Neuronal stem cell (in vitro differentiated cells): Measurements from ENCODE around the gene AMER3.
A peak's percentile ranks its signal among the peaks of the same experiment; 100 is the strongest.

Experiments used
- DNase-seq: peaks from one replicate; pipeline ENCODE4 v3.0.0-alpha.2; 2013; ENCODE audit warnings: low spot score
- H2AFZ ChIP-seq: one replicate; pipeline ENCODE4 v1.6.1; 2013; ENCODE audit warnings: mild to moderate bottlenecking, low read length, inconsistent platforms
- H2AK5ac ChIP-seq: 2 replicates; pipeline ENCODE4 v1.6.1; 2013; ENCODE audit warnings: low read depth, mild to moderate bottlenecking, inconsistent platforms, low read length, moderate library complexity, mixed read lengths
- H2BK120ac ChIP-seq: 2 replicates; pipeline ENCODE4 v1.6.1; 2013; ENCODE audit warnings: low read depth, mild to moderate bottlenecking, inconsistent platforms, low read length, moderate library complexity, mixed read lengths
- H2BK12ac ChIP-seq: one replicate; pipeline ENCODE4 v1.6.1; 2013; ENCODE audit warnings: low read length, inconsistent platforms
- H2BK15ac ChIP-seq: 2 replicates; pipeline ENCODE4 v1.6.1; 2013; ENCODE audit warnings: mild to moderate bottlenecking, low read length, inconsistent platforms, mixed read lengths
- H2BK5ac ChIP-seq: one replicate; pipeline ENCODE4 v1.6.1; 2013; ENCODE audit warnings: inconsistent platforms, mild to moderate bottlenecking, low read length, moderate library complexity
- H3K14ac ChIP-seq: one replicate; pipeline ENCODE4 v1.6.1; 2013; ENCODE audit warnings: low read length, inconsistent platforms
- H3K18ac ChIP-seq: 2 replicates; pipeline ENCODE4 v1.6.1; 2013; ENCODE audit warnings: low read length, inconsistent platforms
- H3K23ac ChIP-seq: 2 replicates; pipeline ENCODE4 v1.6.1; 2013; ENCODE audit warnings: low read depth, mild to moderate bottlenecking, mixed read lengths, low read length, inconsistent platforms; ENCODE audit not compliant: poor library complexity
- H3K27ac ChIP-seq: replicated peaks from 3 replicates; pipeline ENCODE4 v1.5.1; 2013; ENCODE audit warnings: low read length, inconsistent platforms
- H3K27me3 ChIP-seq, 3 experiments: 2 replicates each; pipeline ENCODE4 v1.6.1; 2013; ENCODE audit warnings: low read length in 3 of 3, mild to moderate bottlenecking in 2 of 3, inconsistent platforms in 1 of 3, low read depth in 1 of 3, mixed read lengths in 1 of 3, moderate library complexity in 1 of 3; ENCODE audit not compliant: control insufficient read depth in 3 of 3, insufficient read depth in 3 of 3
- H3K36me3 ChIP-seq, 2 donors: replicated peaks in 1 of 2; 2 replicates each; pipeline ENCODE4 v1.6.1; 2013; ENCODE audit warnings: low read length in 2 of 2; ENCODE audit not compliant: control insufficient read depth in 2 of 2, insufficient read depth in 2 of 2
- H3K4ac ChIP-seq: 2 replicates; pipeline ENCODE4 v1.6.1; 2013; ENCODE audit warnings: inconsistent platforms, mild to moderate bottlenecking, low read length, moderate library complexity
- H3K4me1 ChIP-seq, 2 donors: 1 replicate in 1 of 2; 2 replicates in 1 of 2; pipeline ENCODE4 v1.6.1; 2013; ENCODE audit warnings: low read length in 2 of 2, low read depth in 1 of 2; ENCODE audit not compliant: control insufficient read depth in 2 of 2, insufficient read depth in 1 of 2
- H3K4me2 ChIP-seq: one replicate; pipeline ENCODE4 v1.6.1; 2013; ENCODE audit warnings: mild to moderate bottlenecking, low read length, inconsistent platforms; ENCODE audit not compliant: insufficient read depth, poor library complexity, severe bottlenecking
- H3K4me3 ChIP-seq, 2 donors: 2 replicates each; pipeline ENCODE4 v1.5.1; 2013; ENCODE audit warnings: low read length in 2 of 2, mild to moderate bottlenecking in 2 of 2, inconsistent platforms in 1 of 2, moderate library complexity in 1 of 2
- H3K79me1 ChIP-seq: one replicate; pipeline ENCODE4 v1.6.1; 2013; ENCODE audit warnings: low read depth, mild to moderate bottlenecking, inconsistent platforms, low read length, moderate library complexity
- H3K9ac ChIP-seq: one replicate; pipeline ENCODE4 v1.6.1; 2013; ENCODE audit warnings: mild to moderate bottlenecking, low read depth, low read length, inconsistent platforms; ENCODE audit not compliant: poor library complexity
- H3K9me3 ChIP-seq, 2 donors: replicated peaks in 1 of 2; 2 replicates each; pipeline versions ENCODE3 to v1.6.1; 2013; ENCODE audit warnings: low read length in 2 of 2, mild to moderate bottlenecking in 2 of 2, inconsistent platforms in 1 of 2, low read depth in 1 of 2, mixed read lengths in 1 of 2, moderate library complexity in 1 of 2; ENCODE audit not compliant: control insufficient read depth in 2 of 2, insufficient read depth in 1 of 2
- H4K8ac ChIP-seq: one replicate; pipeline ENCODE4 v1.6.1; 2013; ENCODE audit warnings: low read depth, mild to moderate bottlenecking, inconsistent platforms, low read length, moderate library complexity
- H4K91ac ChIP-seq: one replicate; pipeline ENCODE4 v1.6.1; 2013; ENCODE audit warnings: low read length, low read depth, mild to moderate bottlenecking, inconsistent platforms; ENCODE audit not compliant: poor library complexity
- WGBS, 2 donors: extraction: QIAGEN DNeasy Blood & Tissue Kit; methylation state at CpG; one replicate each; pipeline ENCODE4 v1.1.7; 2013; ENCODE audit warnings: missing lambda C conversion rate in 2 of 2, mixed read lengths in 1 of 2; ENCODE audit not compliant: insufficient read length in 2 of 2, insufficient replicate concordance in 1 of 2; ENCODE audit errors: extremely low coverage in 2 of 2; 5-methylcytosine and 5-hydroxymethylcytosine counted together

Gene AMER3

DNA sequence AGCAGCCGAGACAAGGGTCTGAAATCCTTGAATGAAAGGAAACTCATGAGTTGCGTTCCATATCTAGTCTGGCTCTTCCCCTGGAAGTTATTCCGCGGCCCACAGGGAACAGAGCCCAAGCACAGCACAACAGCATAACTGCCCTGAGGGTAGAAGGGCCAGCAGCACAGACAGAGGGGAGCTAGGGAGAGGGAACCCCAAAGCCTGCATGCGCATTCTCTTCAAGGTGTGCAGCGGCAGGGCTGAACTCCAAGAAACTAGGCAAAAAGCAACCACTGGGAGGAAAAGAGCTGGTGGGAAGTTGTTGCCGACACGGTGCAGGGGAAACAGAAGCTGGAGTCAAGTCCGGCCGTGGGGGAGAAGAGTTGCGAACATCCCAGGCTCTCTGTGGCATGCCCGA lies 14.7 kb upstream of the AMER3 start:
- Histone ChIP-seq H3K18ac (peak overlapping the region; percentile 64), H3K14ac (no peak overlapping the region), H2BK12ac (no peak overlapping the region), H3K79me1 (no peaks in the 10 kb centered on the region), H2AK5ac (peak overlapping the region; percentile 37), H2BK5ac (no peak overlapping the region), H3K9me3 (no peaks in the 10 kb centered on the region), H3K4me3 (no peak overlapping the region), H3K23ac (no peak overlapping the region), H3K4me1 (peaks cover 0 to 5% of the 10 kb centered on the region in 2 donors), H4K8ac (no peak overlapping the region), H3K9ac (no peak overlapping the region), H3K27ac (no peak overlapping the region), H3K4ac (no peak overlapping the region), H2BK15ac (no peak overlapping the region), H3K4me2 (no peak overlapping the region), H2BK120ac (no peak overlapping the region), H3K27me3 (no peaks in the 10 kb centered on the region), H3K36me3 (no peaks in the 10 kb centered on the region), H4K91ac (no peak overlapping the region), H2AFZ (no peak overlapping the region)
- no CpG with 5 or more reads among the region's 12 CpGs for WGBS, 2 donors
- no peak for DNase-seq

DNA sequence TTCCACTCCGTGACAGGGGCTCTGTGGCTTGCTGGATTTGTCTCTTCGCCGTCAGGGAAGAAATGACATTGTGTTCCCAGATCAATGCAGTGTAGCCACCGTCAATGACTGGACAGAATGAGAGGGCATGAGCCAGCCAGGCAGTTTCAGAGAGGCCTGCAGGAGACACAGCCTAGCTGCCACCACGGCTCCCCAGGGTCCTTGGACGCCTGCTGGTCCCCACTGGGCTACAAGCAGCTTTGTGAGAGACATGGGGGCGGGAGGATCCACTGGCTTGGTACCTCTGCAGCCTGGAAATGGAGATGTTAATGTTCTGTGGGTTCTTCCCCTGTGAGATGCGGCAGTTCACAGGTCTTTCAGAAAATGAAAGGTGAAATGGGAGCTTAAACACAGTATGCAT lies 12.1 kb upstream of the AMER3 start:
- Histone ChIP-seq H3K4ac (no peak overlapping the region), H3K4me1 (peaks cover 0 to 5% of the 10 kb centered on the region in 2 donors), H3K4me3 (no peak overlapping the region), H3K18ac (no peak overlapping the region), H2BK15ac (peak overlapping the region; percentile 45), H3K9ac (no peak overlapping the region), H4K8ac (no peak overlapping the region), H3K9me3 (no peaks in the 10 kb centered on the region), H2AFZ (no peak overlapping the region), H3K27ac (no peak overlapping the region), H2BK12ac (no peak overlapping the region), H3K4me2 (no peak overlapping the region), H4K91ac (no peak overlapping the region), H2BK5ac (no peak overlapping the region), H2AK5ac (no peak overlapping the region), H3K27me3 (no peaks in the 10 kb centered on the region), H2BK120ac (no peak overlapping the region), H3K36me3 (no peaks in the 10 kb centered on the region), H3K23ac (no peak overlapping the region), H3K14ac (no peak overlapping the region), H3K79me1 (no peaks in the 10 kb centered on the region)
- WGBS, 2 donors = no CpG with 5 or more reads among the region's 8 CpGs
- DNase-seq = no peak

DNA sequence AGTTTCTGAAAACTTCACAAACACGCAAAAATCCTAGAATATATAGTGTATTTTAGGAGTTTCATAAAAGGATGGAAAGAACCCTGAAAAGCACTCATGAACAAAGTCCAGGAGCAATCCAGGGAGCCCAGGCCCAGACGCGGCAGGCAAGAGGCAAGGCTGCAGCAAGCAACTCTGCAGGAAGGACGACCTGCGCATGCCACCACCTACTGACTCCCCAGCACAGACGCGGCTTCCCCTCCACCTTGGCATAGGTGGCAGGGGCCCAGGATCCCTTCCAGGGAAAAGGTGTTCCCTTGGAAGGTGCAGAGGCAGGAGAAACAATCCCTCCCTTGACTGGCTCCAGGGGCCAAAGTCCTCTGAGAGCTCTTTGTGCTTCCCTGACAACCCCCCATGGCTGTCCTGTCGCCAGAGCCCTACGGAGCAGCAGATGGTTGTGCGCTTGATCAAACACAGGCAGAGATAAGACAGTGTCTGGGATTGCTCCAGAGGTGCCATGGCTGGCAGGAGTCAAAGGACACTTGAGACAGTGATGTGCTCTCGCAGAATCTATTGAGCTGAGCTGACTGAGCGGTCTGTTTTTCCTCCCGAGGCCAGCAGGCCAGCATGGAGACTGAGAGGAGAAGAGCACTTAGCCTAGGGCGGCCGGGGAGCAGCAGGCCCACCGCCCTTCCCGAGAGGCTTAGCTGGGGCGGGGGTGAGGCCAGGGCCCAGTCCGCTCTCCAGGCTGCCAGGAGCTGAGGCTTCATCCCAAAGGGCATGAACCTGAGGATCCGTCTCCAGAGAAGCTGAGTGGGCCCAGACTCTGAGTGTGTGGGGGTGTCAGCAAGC lies 10.8 kb upstream of the AMER3 start:
- no CpG with 5 or more reads among the region's 20 CpGs for WGBS, 2 donors
- H3K79me1 ChIP-seq = no peaks in the 10 kb centered on the region
- no peak overlapping the region for H2AK5ac ChIP-seq
- H3K14ac ChIP-seq = no peak overlapping the region
- H3K23ac ChIP-seq = no peak overlapping the region
- peaks cover 0 to 5% of the 10 kb centered on the region in 2 donors for H3K4me1 ChIP-seq
- no peaks in the 10 kb centered on the region for H3K36me3 ChIP-seq
- no peak overlapping the region for H2BK12ac ChIP-seq
- no peak overlapping the region for H3K4me2 ChIP-seq
- no peak overlapping the region for H2BK5ac ChIP-seq
- H3K27ac ChIP-seq = no peak overlapping the region
- no peak overlapping the region for H4K8ac ChIP-seq
- H3K4me3 ChIP-seq = peak overlapping the region in 1 of 2 donors; percentile 16
- H2BK120ac ChIP-seq = no peak overlapping the region
- H3K9ac ChIP-seq = peak overlapping the region; percentile 60
- H4K91ac ChIP-seq = no peak overlapping the region
- peak overlapping the region; percentile 94 for H2BK15ac ChIP-seq
- H3K4ac ChIP-seq = no peak overlapping the region
- H3K27me3 ChIP-seq = no peaks in the 10 kb centered on the region
- no peaks in the 10 kb centered on the region for H3K9me3 ChIP-seq
- DNase-seq = no peak
- no peak overlapping the region for H3K18ac ChIP-seq
- no peak overlapping the region for H2AFZ ChIP-seq

DNA sequence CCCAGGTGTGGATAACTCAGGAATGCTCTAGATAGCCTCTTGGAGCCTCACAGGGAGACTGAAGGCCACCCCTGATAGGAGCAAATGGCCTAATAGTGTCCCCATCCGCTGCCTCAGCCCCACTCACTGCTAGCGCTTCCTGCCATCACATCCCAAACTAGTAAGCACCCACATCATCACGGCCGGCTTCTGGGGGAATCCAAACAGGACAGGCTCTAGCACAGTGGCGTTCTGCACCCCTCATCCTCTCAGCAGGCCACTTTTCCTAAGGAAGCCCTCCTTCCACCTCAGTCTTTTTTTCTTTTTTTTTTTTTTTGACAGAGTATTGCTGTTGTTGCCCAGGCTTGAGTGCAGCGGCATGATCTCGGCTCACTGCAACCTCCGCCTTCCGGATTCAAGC lies 6.3 kb upstream of the AMER3 start:
- Histone ChIP-seq H4K91ac (no peak overlapping the region), H2BK12ac (no peak overlapping the region)

More for the DNA sequence above, 6.3 kb upstream of the AMER3 start:
- no peak overlapping the region for H3K4me3 ChIP-seq
- H3K14ac ChIP-seq = no peak overlapping the region
- H3K4me2 ChIP-seq = no peak overlapping the region
- H3K9me3 ChIP-seq = no peaks in the 10 kb centered on the region
- no CpG with 5 or more reads among the region's 9 CpGs for WGBS, 2 donors
- H2AK5ac ChIP-seq = no peak overlapping the region
- no peak overlapping the region for H2AFZ ChIP-seq
- no peak overlapping the region for H2BK15ac ChIP-seq
- H3K9ac ChIP-seq = no peak overlapping the region
- no peak overlapping the region for H4K8ac ChIP-seq
- H2BK120ac ChIP-seq = no peak overlapping the region
- no peaks in the 10 kb centered on the region for H3K36me3 ChIP-seq
- H3K27me3 ChIP-seq = peaks cover 0 to 2% (median 0%) of the 10 kb centered on the region in 3 experiments
- DNase-seq = no peak
- no peak overlapping the region for H3K4ac ChIP-seq
- H3K18ac ChIP-seq = no peak overlapping the region
- H3K27ac ChIP-seq = no peak overlapping the region
- H3K79me1 ChIP-seq = no peaks in the 10 kb centered on the region
- H3K23ac ChIP-seq = no peak overlapping the region
- no peak overlapping the region for H2BK5ac ChIP-seq
- H3K4me1 ChIP-seq = peaks cover 0 to 3% of the 10 kb centered on the region in 2 donors
